GM18499 (cell line): Measurements from ENCODE around the gene RXYLT1.
A peak's percentile ranks its signal among the peaks of the same experiment; 100 is the strongest.
"Not testable (repeated sequence)": the region's sequence is repeated elsewhere in the genome, so short reads cannot be mapped to it uniquely, and the experiment has no call there.

ENCODE experiments used
- ATAC-seq: cut with Tn5 transposase; IDR thresholded peaks from one replicate; pipeline ENCODE4 v1.9.1; 2021; ENCODE audit warnings: moderate number of reproducible peaks; ENCODE audit not compliant: insufficient read depth, unreplicated experiment

The RXYLT1 gene

DNA sequence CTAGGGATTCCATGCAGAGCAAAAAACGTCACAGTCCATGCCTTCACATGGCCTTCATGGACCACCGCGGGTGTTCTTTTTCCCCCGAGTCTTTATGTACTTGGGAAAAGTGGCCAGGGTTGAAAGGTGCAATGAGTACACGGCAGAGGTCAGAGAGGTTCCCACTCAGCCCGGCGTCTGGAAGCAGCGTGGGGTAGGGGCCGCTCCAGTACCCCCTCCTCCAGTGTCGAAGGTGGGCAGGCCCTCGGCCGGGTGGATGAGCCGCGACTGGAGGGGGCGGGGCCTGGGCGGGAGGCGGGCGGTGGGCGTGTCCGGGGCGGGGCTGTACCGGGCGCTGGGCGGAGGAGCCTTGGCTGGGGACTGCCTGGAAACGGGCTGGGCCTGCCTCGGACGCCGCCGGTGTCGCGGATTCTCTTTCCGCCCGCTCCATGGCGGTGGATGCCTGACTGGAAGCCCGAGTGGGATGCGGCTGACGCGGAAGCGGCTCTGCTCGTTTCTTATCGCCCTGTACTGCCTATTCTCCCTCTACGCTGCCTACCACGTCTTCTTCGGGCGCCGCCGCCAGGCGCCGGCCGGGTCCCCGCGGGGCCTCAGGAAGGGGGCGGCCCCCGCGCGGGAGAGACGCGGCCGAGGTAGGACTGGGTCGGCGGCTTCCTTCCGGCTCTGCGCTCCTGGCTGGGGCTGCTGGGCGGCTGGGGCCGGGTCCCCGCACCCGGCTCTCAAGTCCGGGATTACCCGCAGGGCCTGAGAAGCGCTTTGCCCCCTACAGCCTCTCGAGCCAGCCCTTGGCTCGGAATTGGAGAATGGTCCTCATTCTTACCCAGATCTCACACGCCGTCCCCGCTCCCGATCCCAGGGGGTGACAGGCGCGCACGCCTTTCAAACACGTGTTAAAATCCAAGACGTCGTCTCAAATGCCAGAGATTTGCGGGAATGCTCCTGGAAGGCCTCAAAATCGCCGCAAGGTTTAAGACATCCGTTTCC is at the start of gene RXYLT1:
TSS of gene RXYLT1 (plus strand) at position 412 of the 984 bp plus-strand sequence. CDS start at position 464, 52 bp downstream.
- peak; percentile 66 for ATAC-seq

- not testable (repeated sequence) for ATAC-seq
These were observed 46.9 kb upstream of the RXYLT1 start for GRCh38 chr12:63732779-63733178.

DNA sequence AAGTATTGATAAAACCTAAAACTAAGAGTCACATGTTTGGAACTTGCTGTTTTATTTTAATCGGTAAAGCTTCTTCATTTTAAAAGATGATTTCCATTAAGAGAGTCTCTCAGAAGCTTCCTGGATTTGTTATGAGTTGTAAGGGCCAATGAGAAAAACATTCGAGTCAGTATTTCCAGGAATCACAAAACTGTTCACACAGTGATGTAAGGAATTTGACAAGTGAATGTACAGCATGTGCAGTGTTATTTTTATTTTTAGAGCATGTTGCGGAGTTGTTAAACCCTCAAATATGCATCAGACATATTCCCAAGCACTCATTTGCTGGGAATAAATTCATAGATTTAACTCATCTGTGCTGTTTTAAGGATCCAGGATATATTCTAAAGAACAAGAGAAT is 46.1 kb upstream of the RXYLT1 start:
- not testable (repeated sequence) for ATAC-seq

GRCh38 chr12:63740551-63740950 is 39.2 kb upstream of the RXYLT1 start:
- not testable (repeated sequence) for ATAC-seq

DNA sequence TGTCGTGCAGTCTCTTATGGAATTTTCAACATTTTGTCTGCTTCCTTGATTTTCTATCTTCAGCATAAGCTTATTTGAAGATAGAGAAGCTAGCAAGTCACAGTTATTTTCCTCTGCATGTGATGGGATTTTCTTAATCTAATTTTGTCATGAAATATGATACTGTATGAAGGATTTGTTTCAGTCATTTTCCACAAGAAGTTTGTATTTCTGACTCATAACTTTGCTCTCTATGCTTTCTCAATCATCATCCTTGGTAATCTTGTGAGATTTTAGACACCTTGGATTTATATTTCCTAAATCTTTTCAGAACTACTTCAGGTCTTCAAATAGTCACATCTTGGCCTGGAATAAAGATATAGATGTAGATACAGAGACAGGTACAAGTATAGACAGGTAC is 38.3 kb upstream of the RXYLT1 start:
- ATAC-seq, result not testable (repeated sequence)

- ATAC-seq, result not testable (repeated sequence)
These were observed 35.6 kb upstream of the RXYLT1 start for GRCh38 chr12:63744110-63744509.

DNA sequence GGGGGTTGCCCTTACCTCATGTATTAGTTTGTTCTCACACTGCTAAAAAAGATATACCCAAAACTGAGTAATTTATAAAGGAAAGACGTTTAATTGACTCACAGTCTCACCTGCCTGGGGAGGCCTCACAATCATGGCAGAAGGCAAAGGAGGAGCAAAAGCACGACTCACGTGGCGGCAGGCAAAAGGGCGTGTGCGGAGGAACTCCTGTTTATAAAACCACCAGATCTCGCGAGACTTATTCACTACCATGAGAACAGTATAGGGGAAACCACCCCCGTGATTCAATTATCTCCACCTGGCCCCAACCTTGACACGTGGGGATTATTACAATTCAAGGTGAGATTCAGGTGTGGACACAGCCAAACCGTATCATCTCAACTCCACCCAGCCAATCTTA is 33.2 kb upstream of the RXYLT1 start:
- not testable (repeated sequence) for ATAC-seq

GRCh38 chr12:63747136-63747535 is 32.6 kb upstream of the RXYLT1 start:
- not testable (repeated sequence) for ATAC-seq

DNA sequence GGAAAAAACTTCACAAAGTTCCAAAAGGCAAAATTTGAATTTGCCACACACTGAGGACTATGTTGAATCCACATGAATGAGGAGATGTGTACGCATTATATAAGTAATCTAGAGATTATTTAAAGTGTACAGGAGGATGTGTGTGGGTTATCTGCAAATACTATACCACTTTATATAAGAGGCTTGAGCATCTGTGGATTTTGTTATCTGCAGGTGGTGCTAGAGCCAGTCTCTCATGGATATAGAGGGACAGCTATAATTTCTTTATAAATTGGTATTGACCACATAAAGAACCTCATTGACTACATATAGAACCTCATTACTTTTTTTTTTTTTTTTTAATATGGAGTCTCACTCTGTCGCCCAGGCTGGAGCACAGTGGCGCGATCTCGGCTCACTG is 32.2 kb upstream of the RXYLT1 start:
- no peak for ATAC-seq

DNA sequence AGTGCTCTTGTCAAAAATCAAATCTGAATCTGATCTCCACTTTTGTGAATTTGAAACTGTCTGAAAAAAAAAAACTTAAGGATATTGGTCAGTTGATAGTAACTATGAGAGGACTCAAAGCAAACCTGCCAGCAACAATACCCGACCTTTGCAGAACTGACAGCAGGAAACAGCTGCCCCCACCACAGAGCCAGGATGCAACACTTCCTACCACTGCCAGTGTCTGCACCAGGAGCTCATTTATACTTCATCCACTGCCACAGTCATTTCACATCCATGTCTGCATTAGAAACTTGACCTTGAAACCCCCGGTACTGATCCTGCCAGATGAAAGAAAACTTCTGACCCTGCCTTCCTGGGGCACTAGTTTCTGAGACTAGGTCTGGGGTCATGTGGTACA is 27.4 kb upstream of the RXYLT1 start:
- ATAC-seq, result no peak

GRCh38 chr12:63752841-63753240 is 26.9 kb upstream of the RXYLT1 start:
- ATAC-seq, result no peak

DNA sequence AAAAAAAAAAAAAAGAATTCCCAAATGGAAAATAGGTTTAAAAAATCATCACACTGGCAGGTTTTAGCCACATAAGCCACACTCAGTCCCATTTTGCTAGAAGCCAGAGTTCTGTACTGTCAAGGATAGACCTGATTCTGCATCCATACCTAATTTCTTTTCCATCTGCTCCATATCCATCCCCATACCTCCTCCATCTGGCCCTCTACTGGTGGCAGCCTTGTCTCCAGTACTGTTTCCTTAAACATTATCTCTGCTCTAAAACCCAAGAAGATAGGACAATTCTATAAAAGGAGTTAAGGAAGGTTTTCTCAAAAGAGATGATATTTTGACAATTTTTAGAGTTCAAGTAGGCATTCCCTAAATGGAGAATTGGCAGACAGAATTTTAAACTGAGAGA is 26.0 kb upstream of the RXYLT1 start:
- ATAC-seq, result no peak

GRCh38 chr12:63764481-63764880 is 15.2 kb upstream of the RXYLT1 start:
- no peak for ATAC-seq

- no peak for ATAC-seq
These were observed 13.2 kb upstream of the RXYLT1 start for GRCh38 chr12:63766498-63766897.

DNA sequence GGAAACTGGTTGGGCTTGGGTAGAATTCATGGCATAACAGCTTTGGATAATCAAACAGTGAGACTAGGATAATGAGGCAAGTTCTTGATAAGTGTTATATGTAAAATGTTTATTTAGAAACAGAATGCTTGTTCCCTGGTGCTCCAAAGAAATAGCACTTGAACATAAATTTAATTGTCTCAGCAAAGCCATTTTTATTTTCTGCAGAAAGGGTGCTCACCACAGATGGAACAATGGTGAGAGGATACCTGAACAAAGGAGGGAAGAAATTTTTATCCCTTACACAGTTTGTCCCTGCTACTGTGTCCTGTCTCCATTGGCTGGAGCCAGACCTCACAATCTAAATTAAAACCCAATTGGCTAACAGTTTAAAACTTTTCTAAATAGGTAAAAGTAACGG is 9.3 kb upstream of the RXYLT1 start:
- ATAC-seq, result no peak

DNA sequence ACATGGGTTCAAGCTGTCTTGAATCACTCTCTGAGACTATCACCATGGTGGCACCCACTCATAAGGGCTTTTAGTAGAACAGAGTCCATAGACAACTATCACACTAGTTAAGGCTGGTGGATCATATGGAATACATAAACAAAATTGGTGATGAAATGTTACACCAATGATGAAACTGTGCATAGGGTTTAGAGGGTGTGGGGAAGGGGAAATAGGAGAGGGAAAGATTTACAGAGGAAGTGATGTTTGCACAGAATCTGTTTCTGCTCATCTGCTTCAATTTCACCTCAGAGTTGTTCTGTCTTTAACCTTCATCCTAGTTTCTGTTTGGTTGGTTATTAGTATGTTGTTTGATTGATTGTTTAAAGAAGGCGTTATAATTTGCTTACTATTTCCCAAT is 2.4 kb upstream of the RXYLT1 start:
- ATAC-seq, result no peak

- ATAC-seq, result no peak
These were observed 2.8 kb downstream of the RXYLT1 start for GRCh38 chr12:63782466-63782865.

DNA sequence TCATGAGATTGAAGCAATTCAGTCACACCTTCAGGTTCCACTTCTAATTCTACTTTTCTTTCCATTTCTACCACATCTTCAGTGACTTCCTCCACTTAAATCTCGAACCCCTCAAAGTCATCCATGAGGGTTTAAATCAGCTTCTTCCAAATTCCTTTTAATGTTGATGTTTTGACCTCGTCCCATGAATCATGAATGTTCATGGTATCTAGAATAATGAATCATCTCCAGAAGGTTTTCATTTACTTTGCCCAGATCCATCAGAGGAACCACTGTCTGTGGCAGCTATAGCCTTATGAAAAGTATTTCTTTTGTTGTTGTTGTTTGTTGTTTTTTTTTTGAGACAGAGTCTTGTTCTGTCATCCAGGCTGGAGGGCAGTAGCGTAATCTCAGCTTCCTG is 7.6 kb downstream of the RXYLT1 start:
- no peak for ATAC-seq

GRCh38 chr12:63790608-63790945 is 10.9 kb downstream of the RXYLT1 start:
- ATAC-seq, result no peak

GRCh38 chr12:63792338-63792737 is 12.6 kb downstream of the RXYLT1 start:
- ATAC-seq, result no peak

- no peak for ATAC-seq
These were observed 15.5 kb downstream of the RXYLT1 start for GRCh38 chr12:63795032-63795687.
